ENCODE results near the gene FAM237B. TPM values are rescaled to one million over a fixed set of nuclear protein-coding genes. Genes with fewer than 3 reads are reported as not detected.
A peak's percentile ranks its signal among the peaks of the same experiment; 100 is the strongest.

Gene FAM237B
- total and polyA plus RNA-seq, 2 of the 13 experiments (the other 11 are each of a cell fraction or from before 2014, with no cell fraction given): not detected

GRCh38 chr7:90267263-90267858 lies 53.7 kb downstream of the FAM237B start (continued):
- TF ChIP-seq KAT7 (CRISPR knock-in tag; IDR thresholded peaks at IDR 0.05; ENCODE audit: borderline replicate concordance) (0 out of 2 replicates have a peak, but pooled peaks have one; percentile 50), ZGPAT (CRISPR knock-in tag; IDR thresholded peaks at IDR 0.05) (0 out of 2 replicates have a peak, but pooled peaks have one; percentile 14), ZNF350 (CRISPR knock-in tag; IDR thresholded peaks at IDR 0.05; ENCODE audit: borderline replicate concordance, low read depth) (no peak), ATF7 (IDR thresholded peaks at IDR 0.05) (no peak), ATF7 (CRISPR knock-in tag; IDR thresholded peaks at IDR 0.05) (no peak), POGZ (CRISPR knock-in tag; IDR thresholded peaks at IDR 0.05) (peak; percentile 59), ZBTB7B (CRISPR knock-in tag; IDR thresholded peaks at IDR 0.05) (peak; percentile 15; the same call in 1 of the 2 replicates), EHMT2 (IDR thresholded peaks at IDR 0.05; ENCODE audit: borderline replicate concordance, low read depth, low read length) (no peak), ONECUT2 (CRISPR knock-in tag; IDR thresholded peaks at IDR 0.05) (peak; percentile 72; the same call in 1 of the 2 replicates), CREM (IDR thresholded peaks at IDR 0.05) (0 out of 2 replicates have a peak, but pooled peaks have one; percentile 0), CREM (CRISPR knock-in tag; IDR thresholded peaks at IDR 0.05) (no peak), ZSCAN20 (CRISPR knock-in tag; IDR thresholded peaks at IDR 0.05; ENCODE audit: borderline replicate concordance) (no peak), ELF4 (CRISPR knock-in tag; IDR thresholded peaks at IDR 0.05; ENCODE audit: borderline replicate concordance) (no peak), ERF (CRISPR knock-in tag; IDR thresholded peaks at IDR 0.05) (0 out of 2 replicates have a peak, but pooled peaks have one; percentile 27), NCOR1 (IDR thresholded peaks at IDR 0.05; ENCODE audit: borderline replicate concordance, low read length) (peak; percentile 39; the same call in 1 of the 2 replicates), ARID5B (CRISPR knock-in tag; IDR thresholded peaks at IDR 0.05) (peak; percentile 64), SP140L (CRISPR knock-in tag; IDR thresholded peaks at IDR 0.05; ENCODE audit: borderline replicate concordance) (no peak), ZNF629 (CRISPR knock-in tag; conservative IDR thresholded peaks at IDR 0.05) (no peak), ZFYVE20 (CRISPR knock-in tag; IDR thresholded peaks at IDR 0.05; ENCODE audit: borderline replicate concordance, low read depth) (no peak), GLI4 (CRISPR knock-in tag; IDR thresholded peaks at IDR 0.05; ENCODE audit: borderline replicate concordance) (no peak), FOXO4 (CRISPR knock-in tag; conservative IDR thresholded peaks at IDR 0.05) (no peak), MIXL1 (CRISPR knock-in tag; IDR thresholded peaks at IDR 0.05) (0 out of 2 replicates have a peak, but pooled peaks have one; percentile 31), SRSF9 (IDR thresholded peaks at IDR 0.05; ENCODE audit: borderline replicate concordance, insufficient read depth, low read depth, low read length, poor library complexity, severe bottlenecking) (no peak), MAFK (conservative IDR thresholded peaks at IDR 0.05 in 1 of 2, IDR thresholded peaks at IDR 0.05 in 1 of 2; ENCODE audit: low read length in 2 of 2) (no peak), HDAC2 (CRISPR knock-in tag; IDR thresholded peaks at IDR 0.05) (peak; percentile 10; the same call in 1 of the 2 replicates)
